Activated T-cell treated with anti-CD3 and anti-CD28 coated beads, Interleukin-2, amount 50 U/mL, for 48 hours (primary cell): ENCODE measurements around the gene DAPL1.
"Not testable (repeated sequence)": the region's sequence is repeated elsewhere in the genome, so short reads cannot be mapped to it uniquely, and the experiment has no call there.

Experiments used
- DNase-seq, 2 experiments: peaks; one replicate each; pipeline ENCODE4 v3.0.0-alpha.2; 2020

Gene DAPL1

DNA sequence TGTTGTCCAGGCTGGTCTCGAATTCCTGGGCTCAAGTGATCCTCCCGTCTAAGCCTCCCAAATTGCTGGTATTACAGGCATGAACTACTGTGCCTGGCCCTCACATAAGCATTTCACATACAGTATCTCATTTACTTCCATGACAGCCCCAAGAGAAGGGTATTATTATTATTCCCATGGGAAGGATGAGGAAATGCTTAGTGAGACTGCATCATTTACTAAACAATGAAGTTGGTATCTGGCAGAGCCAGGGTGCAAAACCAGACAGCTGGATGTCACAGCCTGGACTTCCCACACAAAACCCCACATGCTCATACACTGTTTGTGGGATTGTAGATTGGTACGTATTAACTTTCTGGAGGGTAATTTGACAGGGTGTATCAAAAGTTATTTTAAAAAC is 29.9 kb downstream of the DAPL1 start:
- no peak for DNase-seq

DNA sequence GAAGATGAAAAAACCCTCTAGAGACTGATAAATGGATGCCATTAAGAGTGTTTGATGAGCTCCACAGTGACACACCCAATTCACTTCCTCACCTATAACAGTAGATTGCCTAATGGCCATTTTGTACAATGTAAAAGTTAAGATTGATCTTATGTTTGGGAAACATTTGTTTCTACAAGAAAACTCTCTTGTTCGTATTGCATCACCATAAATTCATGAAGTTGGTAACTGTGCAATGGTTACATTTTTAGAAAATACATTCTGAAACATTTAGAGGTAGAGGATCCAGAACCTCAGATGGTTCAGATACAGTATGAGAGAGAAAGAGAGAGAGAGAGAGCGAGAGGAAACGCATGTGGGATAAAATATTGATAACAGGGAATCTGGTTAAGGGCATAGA is 31.8 kb downstream of the DAPL1 start:
- no peak for DNase-seq

DNA sequence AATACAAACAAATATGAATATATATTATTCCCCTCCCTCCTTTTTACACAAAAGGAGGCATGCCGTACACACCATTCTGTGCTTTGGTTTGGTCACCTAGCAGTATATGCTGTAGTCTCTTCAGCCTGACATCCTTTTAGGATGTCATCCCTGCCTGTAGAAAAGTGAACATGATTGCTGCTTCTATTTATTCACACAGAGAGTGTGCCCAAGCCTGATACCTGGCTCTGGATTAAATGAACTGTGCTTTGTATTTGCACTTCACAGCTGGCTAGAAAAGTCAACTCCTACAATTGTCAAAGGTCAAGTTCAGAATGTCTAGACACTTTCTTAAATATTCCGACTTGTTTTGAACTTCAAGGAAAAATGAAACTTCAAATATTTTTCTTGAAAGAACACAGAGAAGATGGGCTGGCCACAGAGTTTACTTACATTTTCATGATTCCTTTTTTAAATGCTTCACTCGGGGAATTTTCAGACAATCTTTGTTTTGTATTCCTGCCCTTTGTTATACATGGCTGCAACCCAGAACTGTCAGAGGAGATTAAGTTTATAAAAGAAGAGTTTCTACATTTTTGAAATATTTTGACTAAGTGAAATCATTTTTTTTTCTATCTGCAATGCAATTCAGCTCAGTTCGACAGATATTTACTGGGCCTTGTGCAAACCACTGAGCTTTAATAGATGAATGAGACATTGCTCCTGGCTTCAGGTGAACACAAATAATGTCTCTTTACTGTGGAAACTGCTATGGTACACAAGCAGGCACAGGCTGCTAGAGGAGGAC is 33.5 kb downstream of the DAPL1 start:
- no peak for DNase-seq

DNA sequence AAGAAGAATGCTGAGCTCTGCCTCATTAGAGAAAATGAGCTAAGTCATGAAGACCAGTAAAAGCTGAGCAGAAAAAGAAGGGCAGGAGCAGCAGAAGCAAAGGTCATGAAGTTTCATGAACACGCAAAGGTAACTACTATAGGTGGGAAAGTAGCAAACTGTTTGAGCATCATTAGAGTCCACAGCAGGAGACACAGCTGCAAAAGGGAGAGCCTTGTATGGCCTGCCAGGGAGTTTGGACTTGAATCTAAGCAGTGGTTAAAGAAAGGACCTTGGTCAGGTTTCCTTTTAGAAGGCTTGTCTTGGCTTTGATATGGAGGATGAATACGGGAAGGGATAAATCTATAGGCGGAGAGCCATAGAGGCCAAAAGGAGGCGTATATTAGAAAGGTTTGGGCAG is 34.0 kb downstream of the DAPL1 start:
- DNase-seq = no peak

DNA sequence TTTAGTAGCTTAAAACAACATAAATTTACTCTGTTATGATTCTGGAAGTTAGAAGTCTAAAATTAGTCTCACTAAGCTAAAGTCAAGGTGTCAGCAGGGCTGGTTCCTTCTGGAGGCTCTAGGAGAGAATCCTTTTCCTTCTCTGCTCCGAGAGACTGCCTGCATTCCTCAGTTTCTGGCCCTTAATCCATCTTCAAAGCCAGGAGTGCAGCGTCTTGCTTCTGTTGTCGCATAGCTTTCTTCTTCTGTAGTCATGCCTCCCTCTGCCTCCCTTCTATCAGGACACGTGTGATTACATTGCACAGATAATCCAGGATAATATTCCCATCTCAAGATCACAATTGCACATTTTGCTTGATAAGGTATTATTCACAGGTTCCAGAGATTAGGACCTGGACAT is 35.1 kb downstream of the DAPL1 start:
- DNase-seq = no peak

- no peak for DNase-seq
Observed at GRCh38 chr2:158835431-158835830, 40.3 kb downstream of the DAPL1 start.

GRCh38 chr2:158837645-158838044 is 42.5 kb downstream of the DAPL1 start:
- DNase-seq = no peak

- DNase-seq = no peak
Observed at GRCh38 chr2:158841850-158842249, 46.7 kb downstream of the DAPL1 start.

DNA sequence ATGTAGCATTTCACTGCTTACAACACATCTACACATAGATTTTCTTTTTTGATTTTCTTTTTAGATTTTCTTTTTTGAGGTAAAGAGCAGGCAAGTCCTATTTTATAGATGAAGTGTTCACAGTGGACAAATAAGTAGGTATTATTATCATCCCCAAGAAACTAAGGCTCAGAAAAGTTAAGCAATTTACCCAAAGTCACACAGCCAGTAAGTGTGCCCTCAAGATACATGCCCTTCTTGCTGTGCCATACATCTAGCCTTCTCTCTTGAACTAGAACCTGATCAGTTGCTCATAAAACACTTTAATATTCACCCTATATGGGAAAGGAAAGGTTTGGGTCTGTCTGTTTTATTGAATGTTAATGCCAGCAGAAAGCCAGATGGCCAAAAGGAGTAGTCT is 50.3 kb downstream of the DAPL1 start:
- DNase-seq = no peak

DNA sequence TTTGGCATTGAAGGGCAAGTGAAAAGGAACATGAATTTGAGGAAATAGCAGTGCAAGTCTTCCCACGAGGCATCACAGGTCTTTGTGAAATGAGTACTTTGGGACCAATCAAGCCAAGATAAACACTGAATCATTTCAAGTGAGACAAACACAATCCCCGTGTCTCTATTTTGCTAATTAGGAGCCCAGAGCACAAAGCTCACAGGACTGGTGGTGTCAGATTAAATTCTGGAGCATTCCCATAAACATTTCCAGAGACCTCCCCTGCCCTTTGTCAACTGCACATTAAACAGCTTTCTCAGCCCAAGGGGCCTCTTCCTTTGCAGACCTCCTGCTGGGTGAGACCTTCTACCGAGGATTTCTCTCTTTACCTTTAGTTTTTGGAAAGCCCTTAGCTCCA is 50.7 kb downstream of the DAPL1 start:
- no peak for DNase-seq

GRCh38 chr2:158847526-158847925 is 52.4 kb downstream of the DAPL1 start:
- DNase-seq = not testable (repeated sequence)

DNA sequence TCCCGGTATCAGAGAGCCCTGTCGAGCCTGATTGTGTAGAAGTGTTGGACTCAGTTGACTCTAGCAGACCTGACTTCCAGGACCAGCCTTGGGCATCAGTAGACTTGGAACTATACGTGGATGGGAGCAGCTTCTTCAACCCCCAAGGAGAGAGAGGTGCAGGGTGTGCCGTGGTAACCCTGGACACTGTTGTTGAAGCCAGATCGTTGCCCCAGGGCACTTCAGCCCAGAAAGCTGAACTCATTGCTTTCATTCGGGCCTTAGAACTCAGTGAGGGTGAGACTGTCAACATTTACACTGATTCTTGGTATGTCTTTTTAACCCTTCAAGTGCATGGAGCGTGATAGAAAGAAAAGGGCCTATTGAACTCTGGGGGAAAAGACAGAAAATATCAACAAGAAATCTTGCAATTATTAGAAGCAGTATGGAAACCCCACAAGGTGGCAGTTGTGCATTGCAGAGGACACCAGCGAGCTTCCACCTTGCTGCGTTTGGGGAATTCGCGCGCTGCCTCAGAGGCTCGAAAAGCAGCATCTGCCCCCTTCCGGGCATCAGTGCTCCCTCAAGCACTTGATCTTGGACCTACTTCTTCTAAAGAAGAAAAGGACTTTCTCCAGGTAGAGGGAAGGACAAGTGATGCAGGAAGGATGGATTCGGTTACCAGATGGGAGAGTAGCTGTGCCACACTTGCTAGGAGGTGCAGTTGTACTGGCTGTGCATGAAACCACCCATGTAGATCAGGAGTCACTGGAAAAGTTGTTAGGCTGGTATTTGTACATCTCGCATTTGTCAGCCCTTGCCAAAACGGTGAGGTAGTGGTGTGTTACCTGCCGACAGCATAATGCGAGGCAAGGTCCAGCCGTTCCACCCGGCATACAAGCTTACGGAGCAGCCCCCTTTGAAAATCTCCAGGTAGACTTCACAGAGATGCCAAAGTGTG is 53.2 kb downstream of the DAPL1 start:
- not testable (repeated sequence) for DNase-seq

GRCh38 chr2:158860179-158860578 is 65.1 kb downstream of the DAPL1 start:
- not testable (repeated sequence) for DNase-seq

DNA sequence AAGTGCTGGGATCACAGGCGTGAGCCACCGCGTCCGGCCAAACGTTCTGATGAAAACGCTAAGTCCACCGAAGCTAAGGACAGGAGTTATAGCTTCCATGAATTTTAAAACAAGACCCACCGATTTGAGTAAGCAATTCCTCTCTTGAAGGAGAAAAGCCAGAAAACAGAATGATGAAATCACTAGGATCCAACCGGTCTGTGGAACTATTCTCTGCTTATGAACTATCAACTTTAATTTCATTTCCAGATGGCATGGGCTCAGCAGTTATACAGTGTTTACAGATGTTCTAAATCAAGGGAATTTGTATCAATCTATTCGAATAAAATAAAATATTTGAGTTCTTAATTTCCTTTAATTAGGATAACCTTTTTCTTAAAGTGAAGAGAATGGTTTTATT is 66.5 kb downstream of the DAPL1 start:
- not testable (repeated sequence) for DNase-seq

GRCh38 chr2:158865469-158865868 is 70.4 kb downstream of the DAPL1 start:
- not testable (repeated sequence) for DNase-seq
